ENCODE measurements around the gene DUSP8. TPM values are rescaled to one million over a fixed set of nuclear protein-coding genes. Genes with fewer than 3 reads are reported as not detected.
"Not testable (repeated sequence)": the region's sequence is repeated elsewhere in the genome, so short reads cannot be mapped to it uniquely, and the experiment has no call there.

Gene DUSP8
- total RNA-seq, 1 donor from 2014 or later: 8.9 TPM

GRCh38 chr11:1517117-1518005 lies 54.7 kb downstream of the DUSP8 start:
- DNase-seq (ENCODE audit: extremely low read depth, low read depth, low spot score): no peak

GRCh38 chr11:1516273-1517067 lies 55.6 kb downstream of the DUSP8 start:
- DNase-seq (ENCODE audit: extremely low read depth, low read depth, low spot score): no peak

DNA sequence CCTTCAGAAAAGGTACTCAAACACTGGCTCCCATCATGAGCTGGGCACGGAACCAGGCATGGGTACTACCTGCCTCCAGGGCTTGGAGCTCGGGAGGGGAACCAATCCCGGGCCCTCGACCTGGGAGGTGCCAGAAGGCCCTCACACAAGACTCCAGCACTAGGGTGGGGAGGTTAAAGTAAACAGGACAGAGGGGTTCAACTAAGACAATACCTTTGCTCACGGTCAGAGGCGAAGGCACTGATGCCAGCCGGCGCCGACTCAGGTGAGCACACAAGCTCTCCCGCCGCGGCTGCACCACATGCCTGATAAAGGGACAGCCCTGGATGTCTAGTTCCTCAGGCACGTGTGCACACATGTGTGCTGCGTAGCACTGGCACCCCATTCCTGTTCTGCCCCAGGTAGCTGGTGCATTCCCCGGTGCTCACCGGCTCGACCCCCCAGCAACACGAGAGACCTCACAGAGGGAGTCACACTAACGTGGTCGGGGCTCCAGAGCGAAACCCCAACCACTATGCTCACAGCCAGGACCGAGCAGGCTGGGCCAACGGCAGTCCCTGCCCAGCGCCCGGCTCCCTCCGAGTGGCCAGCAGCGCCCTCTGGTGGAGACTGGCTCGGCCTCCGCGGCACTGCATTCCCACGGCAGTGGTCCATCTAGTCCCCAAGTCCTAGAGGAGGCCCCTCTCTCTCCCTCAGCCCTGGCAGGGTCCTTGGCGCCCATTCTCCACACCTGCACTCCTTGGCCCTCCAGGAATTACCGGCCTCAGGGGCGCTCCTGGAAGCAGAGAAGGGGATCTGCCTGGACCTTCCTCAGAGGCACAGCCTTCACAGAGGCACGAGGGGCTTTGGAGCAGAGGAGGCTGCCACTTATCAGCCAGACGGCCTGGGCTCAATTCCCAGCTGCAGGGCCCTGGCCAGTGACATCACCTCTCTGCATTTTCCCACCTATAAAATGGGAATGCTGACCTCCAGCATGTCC lies 56.7 kb downstream of the DUSP8 start:
- no peak for DNase-seq (ENCODE audit: extremely low read depth, low read depth, low spot score)

DNA sequence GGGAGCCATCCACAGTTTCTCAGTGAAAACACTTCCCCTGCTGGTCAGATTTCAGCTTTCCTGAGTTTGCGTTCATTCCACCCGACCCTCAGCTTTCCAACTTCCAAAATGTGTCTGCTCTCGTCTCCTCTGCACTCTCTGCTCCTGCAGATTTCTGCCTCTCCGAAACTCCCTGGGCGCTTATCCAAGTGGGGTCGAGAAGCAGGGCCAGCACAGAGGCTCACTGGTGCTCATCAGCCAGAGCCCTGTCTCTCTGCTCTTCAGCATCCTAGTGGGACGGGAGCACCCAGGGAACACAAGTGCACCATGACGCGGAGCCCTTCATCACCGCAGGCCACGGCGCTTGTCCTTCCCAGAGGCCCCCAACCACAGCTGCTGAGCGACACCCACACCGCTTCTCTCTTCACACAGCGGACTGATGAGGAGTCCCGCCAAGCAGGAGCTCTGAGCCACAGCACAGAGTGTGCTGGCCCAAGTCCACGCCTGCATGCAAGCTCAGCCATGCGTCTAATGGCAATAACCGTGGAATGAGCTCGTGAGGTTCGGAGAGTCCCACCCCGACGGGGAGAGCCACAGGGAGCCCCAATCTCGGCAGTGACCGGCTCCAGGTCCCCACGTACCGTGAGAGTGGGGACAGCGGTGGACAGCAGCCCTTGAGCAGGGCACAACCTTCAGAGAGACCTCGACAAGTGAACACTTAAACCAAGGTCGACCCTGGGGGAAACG lies 57.6 kb downstream of the DUSP8 start:
- DNase-seq (ENCODE audit: extremely low read depth, low read depth, low spot score): no peak

- no peak for DNase-seq (ENCODE audit: extremely low read depth, low read depth, low spot score)
Measured at GRCh38 chr11:1513326-1514296, 58.5 kb downstream of the DUSP8 start.

GRCh38 chr11:1512531-1513258 lies 59.4 kb downstream of the DUSP8 start:
- DNase-seq (ENCODE audit: extremely low read depth, low read depth, low spot score): not testable (repeated sequence)

- DNase-seq (ENCODE audit: extremely low read depth, low read depth, low spot score): no peak
Measured at GRCh38 chr11:1511937-1512496, 60.1 kb downstream of the DUSP8 start.

GRCh38 chr11:1510928-1511327 lies 61.1 kb downstream of the DUSP8 start:
- no peak for DNase-seq (ENCODE audit: extremely low read depth, low read depth, low spot score)

DNA sequence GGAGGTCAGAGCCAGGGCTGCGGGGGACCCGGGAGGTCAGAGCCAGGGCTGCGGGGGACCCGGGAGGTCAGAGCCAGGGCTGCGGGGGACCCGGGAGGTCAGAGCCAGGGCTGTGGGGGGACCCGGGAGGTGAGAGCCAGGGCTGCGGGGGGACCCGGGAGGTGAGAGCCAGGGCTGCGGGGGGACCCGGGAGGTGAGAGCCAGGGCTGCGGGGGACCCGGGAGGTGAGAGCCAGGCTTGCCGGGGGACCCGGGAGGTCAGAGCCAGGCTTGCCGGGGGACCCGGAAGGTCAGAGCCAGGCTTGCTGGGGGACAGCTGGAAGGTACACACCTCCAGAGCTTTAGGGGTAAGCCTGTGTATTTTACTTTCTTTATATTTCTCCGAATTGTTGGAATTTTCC lies 61.7 kb downstream of the DUSP8 start:
- not testable (repeated sequence) for DNase-seq (ENCODE audit: extremely low read depth, low read depth, low spot score)

- no peak for DNase-seq (ENCODE audit: extremely low read depth, low read depth, low spot score)
Measured at GRCh38 chr11:1509626-1510255, 62.3 kb downstream of the DUSP8 start.

- DNase-seq (ENCODE audit: extremely low read depth, low read depth, low spot score): no peak
Measured at GRCh38 chr11:1508986-1509385, 63.1 kb downstream of the DUSP8 start.

DNA sequence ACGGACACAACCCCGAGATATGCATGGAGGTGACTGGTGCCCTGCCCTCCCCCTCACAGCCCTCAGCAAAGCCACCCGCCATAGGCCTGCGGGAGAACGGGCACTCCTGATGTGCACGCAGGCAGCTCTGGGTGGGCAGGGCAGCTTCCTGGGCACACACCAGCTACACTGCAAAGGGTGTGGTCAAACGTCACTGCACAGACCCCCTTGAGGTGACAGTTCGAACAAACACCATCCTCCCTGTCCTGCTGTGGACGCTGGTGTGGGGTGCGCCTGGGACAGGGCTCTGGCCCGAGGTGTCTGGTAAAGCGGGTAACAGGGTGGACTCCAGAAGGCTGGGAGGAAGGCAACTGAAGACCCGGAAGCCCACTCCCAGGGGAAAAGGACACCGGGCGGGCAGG lies 63.6 kb downstream of the DUSP8 start:
- no peak for DNase-seq (ENCODE audit: extremely low read depth, low read depth, low spot score)

DNA sequence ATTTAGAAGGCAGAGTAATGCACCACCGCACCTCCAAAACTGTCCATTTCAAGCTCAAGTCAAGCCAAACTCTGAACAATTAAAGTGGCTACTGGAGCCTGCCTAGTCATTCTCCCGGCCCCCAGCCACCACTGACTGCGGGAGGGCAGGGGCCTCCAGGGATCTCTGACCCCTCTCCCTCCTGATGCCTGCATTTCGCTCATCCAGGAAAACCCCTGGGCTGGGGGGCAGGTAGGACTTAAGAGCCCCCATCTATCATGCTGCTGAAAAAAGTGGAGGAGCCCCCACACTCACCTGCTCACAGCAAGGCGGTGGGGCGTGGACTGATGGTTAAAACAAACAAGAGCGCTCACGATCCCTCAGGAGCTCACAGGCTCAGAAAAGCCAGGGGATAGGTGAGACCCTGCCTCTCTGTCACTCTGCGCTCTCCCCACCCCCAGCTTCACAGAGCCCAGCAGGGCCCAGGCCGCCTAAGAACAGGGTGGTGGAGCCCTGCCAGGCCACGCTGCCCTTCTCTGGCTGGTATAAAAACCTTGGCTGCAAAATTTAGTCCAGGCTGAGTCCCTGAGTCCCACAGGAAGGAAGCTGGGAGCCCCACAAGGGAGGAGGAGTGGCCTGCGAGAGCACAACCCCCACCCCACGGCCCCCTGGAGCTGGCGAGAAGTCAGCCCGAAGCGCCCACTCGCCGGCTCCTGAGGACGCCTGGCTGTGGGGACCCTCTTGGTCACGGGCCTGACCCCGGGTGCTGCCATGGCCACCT lies 64.5 kb downstream of the DUSP8 start:
- DNase-seq (ENCODE audit: extremely low read depth, low read depth, low spot score): no peak

DNA sequence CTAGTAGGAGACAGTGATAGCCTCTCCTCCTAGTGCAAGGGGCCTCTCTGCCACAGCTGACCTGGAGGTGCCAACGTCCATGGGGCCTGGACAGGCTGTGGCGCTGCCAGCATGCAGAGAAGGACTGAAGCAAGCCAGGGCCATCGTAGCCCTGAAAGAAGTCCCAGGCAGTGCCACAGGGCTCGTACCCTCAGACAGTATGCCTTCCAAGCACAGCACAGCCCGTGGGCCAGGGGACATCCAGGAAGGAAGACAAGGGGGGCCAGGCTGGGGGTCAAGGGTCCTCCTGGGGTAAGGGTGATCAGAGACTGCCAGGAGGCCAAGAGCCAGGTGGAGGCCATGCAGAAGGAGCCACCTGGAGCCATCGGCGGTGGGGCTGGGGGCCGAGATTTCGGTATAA lies 65.1 kb downstream of the DUSP8 start:
- no peak for DNase-seq (ENCODE audit: extremely low read depth, low read depth, low spot score)

- no peak for DNase-seq (ENCODE audit: extremely low read depth, low read depth, low spot score)
Measured at GRCh38 chr11:1505480-1505879, 66.6 kb downstream of the DUSP8 start.

DNA sequence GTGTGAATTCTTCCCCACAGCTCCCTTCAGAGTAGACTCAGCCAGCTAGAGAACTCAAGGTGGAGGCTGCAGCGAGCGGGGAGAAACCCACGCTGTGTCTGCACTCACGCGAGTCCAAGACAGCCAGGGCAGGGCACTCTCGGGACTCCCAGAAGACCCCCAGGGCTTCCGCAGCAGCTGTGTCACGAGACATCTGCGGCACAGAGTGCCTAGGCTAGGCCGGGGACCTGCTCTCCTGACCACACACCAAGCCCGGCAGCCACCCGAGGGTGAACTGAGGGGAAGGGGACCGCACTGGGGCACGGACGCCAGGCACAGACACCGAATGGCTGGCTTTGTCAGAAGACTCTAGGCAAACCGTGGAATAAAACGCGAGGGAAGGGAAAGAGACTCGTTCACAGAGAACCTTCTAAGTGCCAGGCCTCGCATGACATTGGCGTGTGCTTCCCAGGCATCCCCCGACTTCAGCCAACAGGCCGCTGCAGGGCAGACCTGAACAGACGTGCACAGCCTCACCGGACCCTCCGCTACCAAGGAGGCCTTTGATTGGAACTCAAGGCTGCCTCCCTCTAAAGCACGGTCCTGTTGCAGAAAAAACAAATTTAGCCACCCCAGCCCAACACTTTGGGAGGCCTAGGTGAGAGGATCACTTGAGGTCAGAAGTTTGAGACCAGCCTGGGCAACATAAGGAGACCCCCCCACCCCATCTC lies 67.3 kb downstream of the DUSP8 start:
- DNase-seq (ENCODE audit: extremely low read depth, low read depth, low spot score): no peak

Measured in glomerular endothelial cell (primary cell).